Activated CD8-positive, alpha-beta T cell treated with anti-CD3 and anti-CD28 coated beads for 36 hours (primary cell): ENCODE results near the gene LGALS9. TPM values are rescaled to one million over a fixed set of nuclear protein-coding genes. Genes with fewer than 3 reads are reported as not detected.

Source experiments
- ATAC-seq: fragments of 200-7000 bp; cut with Tn5 transposase; one replicate; pipeline ENCODE4 v1.10.0; 2021; ENCODE audit warnings: mild to moderate bottlenecking, moderate library complexity
- CTCF ChIA-PET: fragments of 350-600 bp; sonication (Branson Sonifier 250); formaldehyde crosslinking; loops from one replicate; lab custom pipeline; 2021; ENCODE audit warnings: antibody characterized with exemption; lab: Charles Lee
- POLR2A ChIA-PET: fragments of 350-600 bp; sonication (Branson Sonifier 250); formaldehyde crosslinking; loops from one replicate; lab custom pipeline; 2021; ENCODE audit warnings: antibody characterized with exemption; lab: Charles Lee
- DNase-seq: peaks from one replicate; pipeline ENCODE4 v3.0.0-alpha.2; 2020
- H3K27ac Mint-ChIP-seq: one replicate; pipeline ENCODE4 v1.8.0; 2021; ENCODE audit warnings: mild to moderate bottlenecking, mixed read lengths
- H3K27me3 Mint-ChIP-seq: one replicate; pipeline ENCODE4 v1.8.0; 2021; ENCODE audit warnings: mixed read lengths
- H3K36me3 Mint-ChIP-seq: one replicate; pipeline ENCODE4 v1.8.0; 2021; ENCODE audit warnings: low read depth, mixed read lengths
- H3K4me1 Mint-ChIP-seq: one replicate; pipeline ENCODE4 v1.8.0; 2021; ENCODE audit warnings: low read depth, mixed read lengths
- H3K4me3 Mint-ChIP-seq: one replicate; pipeline ENCODE4 v1.8.0; 2021; ENCODE audit warnings: mild to moderate bottlenecking, moderate library complexity, mixed read lengths
- H3K9me3 Mint-ChIP-seq: one replicate; pipeline ENCODE4 v1.8.0; 2021; ENCODE audit warnings: mixed read lengths
- CTCF ChIP-seq: fragments of 200-600 bp; IDR thresholded peaks from one replicate; pipeline ENCODE4 v1.8.0; 2022; ENCODE audit warnings: antibody characterized with exemption, mild to moderate bottlenecking
- intact Hi-C: fragments of 100-400 bp; cut with micrococcal nuclease; formaldehyde crosslinking; loops from one replicate; pipeline ENCODE4 v1.10.0; 2022
- total RNA-seq, 2 experiments: library from RNA; stranded (reverse); gene quantifications; one replicate each; pipeline ENCODE4 v1.2.3, GENCODE V29; 2021

The LGALS9 gene
- total RNA-seq, 2 experiments from 2014 or later, result 17.3 to 18.4 TPM

DNA sequence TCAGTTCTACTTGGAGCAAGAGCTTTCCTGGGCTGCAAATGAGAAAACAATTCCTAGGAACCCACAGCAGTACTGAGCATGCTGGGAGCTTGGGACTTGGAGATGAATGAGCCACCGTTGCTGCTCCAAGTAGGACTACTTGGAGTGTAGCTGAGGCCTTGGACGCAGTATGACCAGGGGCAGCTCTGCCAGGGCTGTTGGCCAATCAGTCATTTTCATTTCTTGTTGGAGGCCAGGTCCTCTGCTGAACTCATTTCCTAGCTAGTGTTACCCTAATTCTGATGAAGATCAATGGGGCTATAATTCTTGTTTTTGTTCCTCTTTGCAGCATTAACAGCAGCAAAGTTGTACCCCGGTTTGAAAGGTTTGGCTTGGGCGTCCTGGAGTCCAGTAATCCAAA is 8.0 kb upstream of the LGALS9 start:
- TF ChIP-seq CTCF, result no peak
- ChIA-PET POLR2A (no interaction called here), CTCF (interaction anchor here (1.9 to 12.1 kb wide), 2 partner anchors 21 to 29 kb away, joined by 4 to 109 read pairs; no protein-coding TSS in a partner anchor)
- intact Hi-C loops, result no loop called here
- H3K36me3 Mint-ChIP-seq, result peaks cover 35% of the 10 kb centered on the region
- ATAC-seq (no peak), DNase-seq (no peak)
- H3K9me3 Mint-ChIP-seq, result no peaks in the 10 kb centered on the region
- no peak overlapping the region for H3K27ac Mint-ChIP-seq
- H3K4me3 Mint-ChIP-seq, result no peak overlapping the region
- no peaks in the 10 kb centered on the region for H3K27me3 Mint-ChIP-seq
- peaks cover 12% of the 10 kb centered on the region for H3K4me1 Mint-ChIP-seq

DNA sequence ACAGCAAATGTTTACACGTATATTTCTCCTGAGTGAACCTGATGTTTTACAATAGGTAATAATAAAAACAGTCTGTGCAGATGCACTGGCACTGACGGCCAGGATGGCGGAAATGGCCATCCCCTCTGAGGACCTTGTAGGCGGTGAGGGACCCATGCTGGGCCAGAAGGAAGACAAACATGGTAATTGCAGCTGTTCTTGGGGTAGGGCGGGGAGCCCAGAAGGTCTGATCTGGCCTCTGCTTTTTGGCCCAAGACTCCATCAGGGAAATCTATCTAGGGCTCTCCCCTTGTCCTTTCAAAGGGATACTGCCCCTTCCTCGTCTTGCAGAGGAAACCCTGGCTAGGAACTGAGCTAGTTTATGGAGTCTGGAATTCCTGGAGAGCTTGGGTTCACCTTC is 7.4 kb upstream of the LGALS9 start:
- peaks cover 13% of the 10 kb centered on the region for H3K4me1 Mint-ChIP-seq
- ATAC-seq, result no peak
- no peaks in the 10 kb centered on the region for H3K9me3 Mint-ChIP-seq
- ChIA-PET CTCF (interaction anchor here (1.9 kb wide), 1 partner anchor 28 kb away, joined by 4 read pairs; no protein-coding TSS in a partner anchor), POLR2A (no interaction called here)
- TF ChIP-seq CTCF, result no peak
- no peaks in the 10 kb centered on the region for H3K27me3 Mint-ChIP-seq
- intact Hi-C loops, result no loop called here
- no peak overlapping the region for H3K4me3 Mint-ChIP-seq
- H3K36me3 Mint-ChIP-seq, result peaks cover 28% of the 10 kb centered on the region
- no peak for DNase-seq
- H3K27ac Mint-ChIP-seq, result no peak overlapping the region

DNA sequence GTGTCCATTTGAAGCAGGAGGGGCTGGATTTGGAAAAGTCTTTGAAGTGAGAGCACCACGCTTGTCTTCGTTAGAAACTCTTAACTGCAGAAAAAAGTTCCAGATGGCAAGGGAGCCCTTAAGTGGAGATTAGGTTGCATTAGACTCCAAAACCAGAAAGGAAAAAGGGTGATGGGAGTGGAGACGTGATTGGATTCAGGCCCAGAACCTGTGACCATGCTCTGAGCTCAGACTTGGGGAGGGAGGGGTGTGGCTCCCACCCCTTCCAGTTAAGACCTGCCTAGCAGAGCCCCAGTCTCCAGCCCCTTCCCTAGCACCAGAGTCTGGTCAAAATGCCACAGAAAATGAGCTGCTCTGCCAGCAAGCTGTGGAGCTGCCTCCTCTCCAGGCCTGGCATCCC is 6.4 kb upstream of the LGALS9 start:
- peaks cover 16% of the 10 kb centered on the region for H3K4me1 Mint-ChIP-seq
- ChIA-PET POLR2A (no interaction called here), CTCF (no interaction called here)
- H3K9me3 Mint-ChIP-seq, result no peaks in the 10 kb centered on the region
- DNase-seq, result no peak
- intact Hi-C loops, result no loop called here
- no peaks in the 10 kb centered on the region for H3K27me3 Mint-ChIP-seq
- H3K27ac Mint-ChIP-seq, result no peak overlapping the region
- peaks cover 24% of the 10 kb centered on the region for H3K36me3 Mint-ChIP-seq
- no peak for TF ChIP-seq CTCF
- ATAC-seq, result no peak
- H3K4me3 Mint-ChIP-seq, result no peak overlapping the region

DNA sequence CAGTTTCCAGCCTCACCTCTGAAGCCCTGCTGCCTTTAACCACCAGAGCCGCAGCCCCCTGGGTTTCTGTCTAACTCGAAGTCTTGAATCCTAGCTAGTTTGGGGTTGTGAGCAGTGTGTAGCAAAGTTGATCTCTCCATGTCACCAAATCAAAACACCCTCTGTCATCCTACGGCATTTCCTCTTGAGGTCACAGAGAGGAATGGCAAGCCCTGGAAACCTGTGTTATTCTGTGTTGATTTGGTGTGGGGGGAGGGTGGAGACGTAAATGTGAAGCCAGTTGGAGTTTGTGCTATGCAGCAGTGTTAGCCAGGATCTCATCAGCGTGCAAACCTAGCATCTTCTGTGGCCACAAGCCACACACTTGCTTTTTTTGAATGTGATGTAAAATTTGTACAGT is 5.1 kb upstream of the LGALS9 start:
- no peak for DNase-seq
- Mint-ChIP-seq H3K9me3 (no peaks in the 10 kb centered on the region), H3K27me3 (no peaks in the 10 kb centered on the region), H3K4me3 (no peak overlapping the region), H3K4me1 (peaks cover 14% of the 10 kb centered on the region), H3K27ac (no peak overlapping the region), H3K36me3 (peaks cover 26% of the 10 kb centered on the region)
- CTCF ChIA-PET, result interaction anchor here (0.7 to 1.6 kb wide), 4 partner anchors 16 to 29 kb away, joined by 3 to 5 read pairs (median 3); no protein-coding TSS in a partner anchor
- TF ChIP-seq CTCF, result no peak
- no peak for ATAC-seq
- intact Hi-C loops, result no loop called here
- POLR2A ChIA-PET, result interaction anchor here (0.6 kb wide), 1 partner anchor 134 kb away, joined by 3 read pairs; no protein-coding TSS in a partner anchor

DNA sequence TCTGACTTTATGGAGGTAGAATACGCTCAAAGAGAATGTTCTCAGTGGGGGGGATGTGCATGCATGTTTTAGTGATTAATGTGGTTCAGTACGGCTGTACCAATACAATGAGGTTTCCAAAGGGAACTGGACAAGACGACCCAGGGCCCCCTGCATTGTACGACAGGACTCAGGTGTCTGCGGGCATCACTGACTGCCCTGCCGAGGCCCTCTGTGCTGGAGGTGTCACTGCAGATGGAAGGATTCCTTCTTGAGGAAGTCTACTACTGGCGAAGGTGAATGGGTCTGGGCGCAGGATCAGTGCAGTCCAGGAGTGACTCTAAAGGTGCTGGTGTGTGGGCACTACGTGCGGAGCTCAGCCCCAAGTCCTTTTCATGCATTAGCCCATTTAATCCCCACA is 3.5 kb upstream of the LGALS9 start:
- ChIA-PET CTCF (interaction anchor here (1.6 kb wide), 1 partner anchor 24 kb away, joined by 5 read pairs; no protein-coding TSS in a partner anchor), POLR2A (no interaction called here)
- TF ChIP-seq CTCF, result no peak
- Mint-ChIP-seq H3K27ac (no peak overlapping the region), H3K9me3 (no peaks in the 10 kb centered on the region), H3K4me1 (peaks cover 22% of the 10 kb centered on the region), H3K36me3 (peaks cover 16% of the 10 kb centered on the region), H3K4me3 (no peak overlapping the region), H3K27me3 (no peaks in the 10 kb centered on the region)
- ATAC-seq, result no peak
- DNase-seq, result no peak
- intact Hi-C loops, result no loop called here
